Activated CD8-positive, alpha-beta memory T cell treated with anti-CD3 and anti-CD28 coated beads for 48 hours (primary cell): ENCODE data around the gene C9orf85.

Experiments used
- DNase-seq, 3 experiments: peaks; one replicate each; pipeline ENCODE4 v3.0.0-alpha.2; 2020; ENCODE audit warnings: low read depth in 2 of 3, low spot score in 2 of 3

Gene C9orf85

GRCh38 chr9:71901695-71902597 lies 9.5 kb upstream of the C9orf85 start:
- DNase-seq = no peak

- no peak for DNase-seq
These were observed 7.4 kb upstream of the C9orf85 start for GRCh38 chr9:71904076-71904475.

- DNase-seq = no peak
These were observed 2.6 kb upstream of the C9orf85 start for GRCh38 chr9:71908825-71909224.

GRCh38 chr9:71909887-71910649 lies 1.4 kb upstream of the C9orf85 start:
- DNase-seq = peak; percentile 8 to 28 (median 10)

GRCh38 chr9:71910650-71911060 lies 784 bp upstream of the C9orf85 start:
- peak in 1 of 3 experiments; percentile 2 for DNase-seq

GRCh38 chr9:71911908-71912335 lies 483 bp downstream of the C9orf85 start:
- no peak for DNase-seq

GRCh38 chr9:71915495-71915894 lies 4.1 kb downstream of the C9orf85 start:
- no peak for DNase-seq

- DNase-seq = no peak
These were observed 5.5 kb downstream of the C9orf85 start for GRCh38 chr9:71916834-71917534.

- DNase-seq = no peak
These were observed 7.0 kb downstream of the C9orf85 start for GRCh38 chr9:71918419-71918818.

- no peak for DNase-seq
These were observed 9.2 kb downstream of the C9orf85 start for GRCh38 chr9:71920456-71921189.

GRCh38 chr9:71921190-71921814 lies 9.9 kb downstream of the C9orf85 start:
- no peak for DNase-seq

- DNase-seq = no peak
These were observed 13.1 kb downstream of the C9orf85 start for GRCh38 chr9:71924576-71924975.

- no peak for DNase-seq
These were observed 14.4 kb downstream of the C9orf85 start for GRCh38 chr9:71925834-71926233.

- no peak for DNase-seq
These were observed 16.9 kb downstream of the C9orf85 start for GRCh38 chr9:71928376-71928775.

GRCh38 chr9:71928806-71929205 lies 17.4 kb downstream of the C9orf85 start:
- DNase-seq = no peak

- DNase-seq = no peak
These were observed 17.8 kb downstream of the C9orf85 start for GRCh38 chr9:71929223-71929622.

GRCh38 chr9:71929791-71930440 lies 18.5 kb downstream of the C9orf85 start:
- no peak for DNase-seq

- DNase-seq = no peak
These were observed 19.7 kb downstream of the C9orf85 start for GRCh38 chr9:71931166-71931565.

GRCh38 chr9:71936066-71936465 lies 24.6 kb downstream of the C9orf85 start:
- DNase-seq = no peak

- DNase-seq = no peak
These were observed 25.7 kb downstream of the C9orf85 start for GRCh38 chr9:71937070-71937625.
